GM12892 (cell line): ENCODE results near the gene TXNDC2.

Experiments used
- POLR2A ChIP-seq: IDR thresholded peaks from 2 replicates; pipeline ENCODE4 v1.6.1; 2011; ENCODE audit warnings: low read depth, low read length, control low read depth
- TAF1 ChIP-seq: IDR thresholded peaks from 2 replicates; pipeline ENCODE4 v1.6.1; 2011; ENCODE audit warnings: low read depth, mild to moderate bottlenecking, control low read depth, low read length, borderline replicate concordance

GRCh38 chr18:9878783-9879242, 7.0 kb upstream of the TXNDC2 start:
- TF ChIP-seq POLR2A, result no peak
- no peak for TF ChIP-seq TAF1
